Upper lobe of right lung (tissue), 1 donor: ENCODE results near the gene PFDN5. TPM values are rescaled to one million over a fixed set of nuclear protein-coding genes. Genes with fewer than 3 reads are reported as not detected.

ENCODE experiments used
- ATAC-seq: fragments of 200-7000 bp; cut with Tn5 transposase; one replicate; pipeline ENCODE4 v1.9.1; 2020; ENCODE audit warnings: mild to moderate bottlenecking, moderate library complexity
- DNase-seq: peaks from one replicate; pipeline ENCODE4 v3.0.0-alpha.2; 2020
- H3K27ac ChIP-seq: fragments of 200-600 bp; one replicate; pipeline ENCODE4 v1.8.0; 2022
- H3K27me3 ChIP-seq: fragments of 200-600 bp; one replicate; pipeline ENCODE4 v1.8.0; 2022; ENCODE audit warnings: mild to moderate bottlenecking
- H3K36me3 ChIP-seq: fragments of 200-600 bp; one replicate; pipeline ENCODE4 v1.8.0; 2022
- H3K4me1 ChIP-seq: fragments of 200-600 bp; one replicate; pipeline ENCODE4 v1.8.0; 2022
- H3K4me3 ChIP-seq: fragments of 200-600 bp; one replicate; pipeline ENCODE4 v1.8.0; 2022; ENCODE audit warnings: mild to moderate bottlenecking
- H3K9me3 ChIP-seq: fragments of 200-600 bp; one replicate; pipeline ENCODE4 v1.8.0; 2022
- intact Hi-C: fragments of 100-400 bp; cut with DNase I; formaldehyde crosslinking; loops from one replicate; pipeline ENCODE4 v1.11.0; 2022
- total RNA-seq: library from RNA; stranded (reverse); fragmentation: NEBNext Ultra II Directional; extraction: Animal tissue kit (Norgen Biotek cat#: 25700); gene quantifications from one replicate; pipeline ENCODE4 v1.2.1, GENCODE V29; 2021
- TF ChIP-seq, protein P1 (sequence below): fragments of 200-600 bp; IDR thresholded peaks from one replicate; pipeline ENCODE4 v1.8.0; 2022; ENCODE audit warnings: antibody characterized with exemption
- donor health status: DM: no; HTN: yes; CAD: no; lungs with severe emphysema.

PFDN5 gene
- total RNA-seq, 1 donor from 2014 or later: 424 TPM

DNA sequence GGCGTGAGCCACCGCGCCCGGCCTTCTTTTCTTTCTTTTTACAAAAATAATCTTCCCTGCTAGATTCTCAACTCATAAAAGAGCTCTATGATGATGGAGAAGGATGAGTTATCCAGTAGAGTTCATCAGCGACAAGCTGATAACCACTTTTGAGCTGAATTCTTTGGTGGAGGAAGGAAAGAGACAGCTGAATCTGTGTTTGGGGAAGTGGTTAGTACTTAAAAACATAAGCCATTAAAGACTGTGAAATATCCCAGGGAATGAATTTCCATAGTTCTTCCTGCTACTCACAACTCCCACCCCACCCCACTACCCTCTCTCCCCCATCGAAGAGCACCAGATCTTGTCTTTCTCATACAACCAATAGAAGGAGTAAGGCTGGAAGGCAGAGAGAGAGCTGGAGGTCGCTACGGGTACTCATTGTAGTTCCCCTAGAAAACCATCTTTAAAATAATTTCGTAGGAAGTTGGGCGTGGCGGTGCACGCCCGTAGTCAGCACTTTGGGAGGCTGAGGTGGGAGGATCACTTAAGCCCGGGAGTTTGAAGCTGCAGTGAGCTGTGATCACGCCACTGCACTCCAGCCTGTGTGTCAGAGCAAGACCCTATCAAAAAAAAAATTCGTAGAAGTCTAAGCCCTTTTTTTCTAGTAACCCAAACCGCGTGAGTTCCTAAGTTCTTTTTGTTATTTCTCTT, 27.9 kb upstream of the PFDN5 start:
- H3K4me3 ChIP-seq: peak overlapping the region; percentile 65
- H3K27ac ChIP-seq: no peak overlapping the region
- no peaks in the 10 kb centered on the region for H3K9me3 ChIP-seq
- ATAC-seq (peak; percentile 45), DNase-seq (no peak)
- H3K4me1 ChIP-seq: peaks cover 3% of the 10 kb centered on the region
- intact Hi-C loops: no loop called here
- H3K27me3 ChIP-seq: no peaks in the 10 kb centered on the region
- H3K36me3 ChIP-seq: no peaks in the 10 kb centered on the region
- TF ChIP-seq, protein P1, sequence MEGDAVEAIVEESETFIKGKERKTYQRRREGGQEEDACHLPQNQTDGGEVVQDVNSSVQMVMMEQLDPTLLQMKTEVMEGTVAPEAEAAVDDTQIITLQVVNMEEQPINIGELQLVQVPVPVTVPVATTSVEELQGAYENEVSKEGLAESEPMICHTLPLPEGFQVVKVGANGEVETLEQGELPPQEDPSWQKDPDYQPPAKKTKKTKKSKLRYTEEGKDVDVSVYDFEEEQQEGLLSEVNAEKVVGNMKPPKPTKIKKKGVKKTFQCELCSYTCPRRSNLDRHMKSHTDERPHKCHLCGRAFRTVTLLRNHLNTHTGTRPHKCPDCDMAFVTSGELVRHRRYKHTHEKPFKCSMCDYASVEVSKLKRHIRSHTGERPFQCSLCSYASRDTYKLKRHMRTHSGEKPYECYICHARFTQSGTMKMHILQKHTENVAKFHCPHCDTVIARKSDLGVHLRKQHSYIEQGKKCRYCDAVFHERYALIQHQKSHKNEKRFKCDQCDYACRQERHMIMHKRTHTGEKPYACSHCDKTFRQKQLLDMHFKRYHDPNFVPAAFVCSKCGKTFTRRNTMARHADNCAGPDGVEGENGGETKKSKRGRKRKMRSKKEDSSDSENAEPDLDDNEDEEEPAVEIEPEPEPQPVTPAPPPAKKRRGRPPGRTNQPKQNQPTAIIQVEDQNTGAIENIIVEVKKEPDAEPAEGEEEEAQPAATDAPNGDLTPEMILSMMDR: no peak

DNA sequence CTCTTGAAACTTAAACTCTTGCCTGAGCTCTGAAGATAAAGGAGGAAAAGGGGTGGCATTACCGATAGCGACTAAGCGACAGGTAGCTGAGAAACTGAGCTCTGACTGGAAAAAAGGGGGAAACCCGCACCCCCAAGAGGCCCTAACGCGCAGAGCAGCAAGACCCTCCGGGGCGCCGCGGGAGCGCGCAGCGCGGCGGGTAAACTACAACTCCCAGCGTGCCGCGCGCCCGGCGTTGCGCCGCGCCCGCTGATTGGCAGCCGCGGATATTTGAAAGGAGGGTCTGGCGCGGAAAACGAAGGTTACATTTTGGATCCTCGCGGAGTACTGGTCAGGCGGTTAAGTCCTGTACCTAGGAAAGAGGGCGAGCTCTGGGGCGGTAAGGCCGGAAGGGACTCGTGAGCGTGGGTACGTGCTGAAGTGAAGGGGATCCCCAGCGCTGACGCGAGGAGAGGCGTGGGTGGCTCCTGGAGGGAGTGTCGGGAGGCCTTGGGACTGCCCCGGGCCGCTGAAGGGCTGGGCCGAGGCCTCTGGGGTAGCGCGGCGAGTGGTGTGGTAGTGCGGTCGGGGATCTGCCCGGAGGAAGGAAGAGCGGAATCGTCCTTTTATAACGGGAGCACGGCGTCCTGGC, 27.2 kb upstream of the PFDN5 start, which contains the start of gene ESPL1:
ESPL1 (plus strand) TSS at position 301 of the 631 bp plus-strand sequence. CDS start 468 bp downstream, outside the sequence.
- DNase-seq (peak; percentile 85), ATAC-seq (peak; percentile 94)
- Histone ChIP-seq H3K27me3 (no peaks in the 10 kb centered on the region), H3K27ac (no peak within 1 kb of the TSS), H3K4me3 (peak within 1 kb of the TSS; percentile 65), H3K36me3 (no peaks in the 10 kb centered on the region), H3K9me3 (no peaks in the 10 kb centered on the region), H3K4me1 (peaks cover 3% of the 10 kb centered on the region)
- TF ChIP-seq, protein P1: peak; percentile 43
- intact Hi-C loops: no loop called here

DNA sequence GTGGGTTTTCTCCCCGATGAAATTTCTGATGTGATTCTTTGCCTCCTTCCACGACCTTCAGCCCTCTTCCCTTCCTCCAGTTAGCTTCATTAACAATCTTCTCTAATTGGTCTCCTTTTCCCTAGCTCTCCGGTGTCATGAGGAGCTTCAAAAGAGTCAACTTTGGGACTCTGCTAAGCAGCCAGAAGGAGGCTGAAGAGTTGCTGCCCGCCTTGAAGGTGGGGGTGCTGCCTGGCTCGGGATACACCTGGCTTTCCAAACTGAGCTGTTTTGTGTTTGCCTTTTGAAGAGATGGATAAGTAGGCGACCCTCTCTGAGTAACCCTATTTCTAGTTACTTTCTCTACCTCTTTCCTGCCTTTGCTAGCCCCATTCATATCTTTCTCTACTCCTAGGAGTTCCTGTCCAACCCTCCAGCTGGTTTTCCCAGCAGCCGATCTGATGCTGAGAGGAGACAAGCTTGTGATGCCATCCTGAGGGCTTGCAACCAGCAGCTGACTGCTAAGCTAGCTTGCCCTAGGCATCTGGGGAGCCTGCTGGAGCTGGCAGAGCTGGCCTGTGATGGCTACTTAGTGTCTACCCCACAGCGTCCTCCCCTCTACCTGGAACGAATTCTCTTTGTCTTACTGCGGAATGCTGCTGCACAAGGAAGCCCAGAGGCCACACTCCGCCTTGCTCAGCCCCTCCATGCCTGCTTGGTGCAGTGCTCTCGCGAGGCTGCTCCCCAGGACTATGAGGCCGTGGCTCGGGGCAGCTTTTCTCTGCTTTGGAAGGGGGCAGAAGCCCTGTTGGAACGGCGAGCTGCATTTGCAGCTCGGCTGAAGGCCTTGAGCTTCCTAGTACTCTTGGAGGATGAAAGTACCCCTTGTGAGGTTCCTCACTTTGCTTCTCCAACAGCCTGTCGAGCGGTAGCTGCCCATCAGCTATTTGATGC, 26.4 kb upstream of the PFDN5 start:
- H3K4me1 ChIP-seq: peaks cover 3% of the 10 kb centered on the region
- intact Hi-C loops: no loop called here
- no peaks in the 10 kb centered on the region for H3K27me3 ChIP-seq
- peak overlapping the region; percentile 65 for H3K4me3 ChIP-seq
- no peaks in the 10 kb centered on the region for H3K9me3 ChIP-seq
- no peak overlapping the region for H3K27ac ChIP-seq
- no peak for ATAC-seq
- TF ChIP-seq, protein P1: no peak
- DNase-seq: no peak
- no peaks in the 10 kb centered on the region for H3K36me3 ChIP-seq

DNA sequence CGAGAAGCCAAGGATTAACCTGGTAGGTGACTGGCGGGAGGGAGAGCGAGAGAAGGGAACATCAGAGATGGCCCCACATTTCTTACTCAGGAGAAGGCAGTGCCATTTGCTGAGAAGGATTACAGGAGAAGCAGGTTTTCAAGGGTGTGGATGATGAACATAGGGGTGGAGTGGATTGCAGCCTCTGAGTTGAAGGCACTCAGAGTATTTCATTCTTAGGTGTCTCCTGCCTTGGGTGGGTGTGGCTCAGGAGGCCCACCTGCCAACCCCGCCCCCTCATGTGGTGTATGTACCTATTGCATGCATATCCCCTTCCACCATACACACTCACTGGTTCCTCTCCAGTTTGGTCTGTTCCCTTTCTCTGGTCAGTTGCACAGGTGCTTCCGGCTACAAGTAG, 20.9 kb upstream of the PFDN5 start:
- intact Hi-C loops: no loop called here
- no peak for ATAC-seq
- TF ChIP-seq, protein P1: no peak
- Histone ChIP-seq H3K27ac (no peak overlapping the region), H3K27me3 (no peaks in the 10 kb centered on the region), H3K36me3 (no peaks in the 10 kb centered on the region), H3K4me3 (no peak overlapping the region), H3K4me1 (no peaks in the 10 kb centered on the region), H3K9me3 (no peaks in the 10 kb centered on the region)
- DNase-seq: no peak

DNA sequence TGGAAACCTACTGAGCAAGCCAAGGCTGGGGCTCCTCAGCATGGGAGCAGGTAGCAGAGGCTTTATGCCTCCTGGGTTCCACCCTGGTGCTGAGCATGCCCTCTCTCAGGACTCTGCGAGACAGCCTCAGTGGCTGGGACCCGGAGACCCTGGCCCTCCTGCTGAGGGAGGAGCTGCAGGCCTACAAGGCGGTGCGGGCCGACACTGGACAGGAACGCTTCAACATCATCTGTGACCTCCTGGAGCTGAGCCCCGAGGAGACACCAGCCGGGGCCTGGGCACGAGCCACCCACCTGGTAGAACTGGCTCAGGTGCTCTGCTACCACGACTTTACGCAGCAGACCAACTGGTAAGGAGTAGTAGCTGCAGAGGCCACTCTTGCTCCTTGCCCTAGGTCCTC, 18.8 kb upstream of the PFDN5 start:
- TF ChIP-seq, protein P1: no peak
- Histone ChIP-seq H3K4me3 (no peak overlapping the region), H3K4me1 (no peaks in the 10 kb centered on the region), H3K27me3 (no peaks in the 10 kb centered on the region), H3K36me3 (no peaks in the 10 kb centered on the region), H3K9me3 (no peaks in the 10 kb centered on the region), H3K27ac (no peak overlapping the region)
- DNase-seq: no peak
- intact Hi-C loops: no loop called here
- ATAC-seq: peak; percentile 22
